ENCODE data around the gene HOXD8. TPM values are rescaled to one million over a fixed set of nuclear protein-coding genes. Genes with fewer than 3 reads are reported as not detected.

Gene HOXD8
- total and polyA plus RNA-seq, 9 of the 15 experiments (the other 6 are each of a cell fraction or from before 2014, with no cell fraction given) = 0.04 to 0.15 TPM; not detected in 7

GRCh38 chr2:176171351-176172006 lies 42.0 kb downstream of the HOXD8 start:
- no peak overlapping the region for H3K4me2 ChIP-seq (ENCODE audit: insufficient read depth, low read length)
- ATAC-seq (no peak), FAIRE-seq (no peak), DNase-seq (ENCODE audit: extremely low read depth in 1 of 4, low spot score in 3 of 4) (no peak)
- CTCF ChIA-PET (ENCODE audit: low intra/inter-chr PET ratio) = no interaction called here
- peak in 1 of 2 experiments; percentile 37 for TF ChIP-seq E2F6 (IDR thresholded peaks at IDR 0.05; ENCODE audit: borderline replicate concordance in 1 of 2, extremely low read depth in 1 of 2, insufficient read depth in 1 of 2, insufficient read length in 1 of 2, low read depth in 1 of 2, low read length in 1 of 2, poor library complexity in 1 of 2, severe bottlenecking in 1 of 2)
- no peak for TF ChIP-seq ZBTB1 (CRISPR knock-in tag; IDR thresholded peaks at IDR 0.05; ENCODE audit: borderline replicate concordance, low read depth)
- no peak for TF ChIP-seq ZFP30 (CRISPR knock-in tag; IDR thresholded peaks at IDR 0.05; ENCODE audit: borderline replicate concordance)
- POLR2A ChIA-PET = interaction anchor here (0.8 kb wide), 1 partner anchor 10 kb away, joined by 4 read pairs; no protein-coding TSS in a partner anchor
- in situ Hi-C loops (cut with MboI) = no loop called here
- no peaks in the 10 kb centered on the region for H3K36me3 ChIP-seq (ENCODE audit: control insufficient read depth, insufficient read depth, low read length)
- peaks cover 0 to 25% of the 10 kb centered on the region in 2 experiments; a peak in 2 of 5 replicates for H3K4me1 ChIP-seq (replicated peaks in 1 of 2; ENCODE audit: control insufficient read depth in 2 of 2, insufficient read depth in 2 of 2, low read length in 2 of 2)
- no peaks in the 10 kb centered on the region; the same call in 1 of the 2 replicates for H4K20me1 ChIP-seq (replicated peaks; ENCODE audit: control insufficient read depth, insufficient read depth, low read length)
- H3K27ac ChIP-seq (ENCODE audit: extremely low read depth, low read depth, low read length) = no peak overlapping the region
- H3K4me3 ChIP-seq = no peak overlapping the region
- no peak overlapping the region for H2AFZ ChIP-seq (ENCODE audit: low read depth, low read length)
- BruUV-seq (replicated peaks) = no TSS peak
- H3K9ac ChIP-seq (ENCODE audit: insufficient read depth in 1 of 2, low read depth in 2 of 2, low read length in 2 of 2) = no peak overlapping the region
- no peaks in the 10 kb centered on the region for H3K79me2 ChIP-seq (ENCODE audit: control insufficient read depth, insufficient read depth, low read length)
- no peaks in the 10 kb centered on the region for H3K9me1 ChIP-seq (ENCODE audit: control insufficient read depth, insufficient read depth, low read length)
- 12% methylated on average over 45 of the region's 51 CpGs for WGBS (ENCODE audit: insufficient coverage, low coverage, missing lambda C conversion rate)
- H3K9me3 ChIP-seq (replicated peaks; ENCODE audit: control insufficient read depth, insufficient read depth, low read depth, low read length) = no peaks in the 10 kb centered on the region
- intact Hi-C loops (cut with micrococcal nuclease) = no loop called here
- peaks cover 41 to 46% of the 10 kb centered on the region in 2 experiments; a peak in 4 of 5 replicates for H3K27me3 ChIP-seq (ENCODE audit: control insufficient read depth in 2 of 2, insufficient read depth in 2 of 2, low read length in 2 of 2)

Measured in K562 (cell line).